Astrocyte (in vitro differentiated cells and primary cell): ENCODE data around the gene PCDHA1. TPM values are rescaled to one million over a fixed set of nuclear protein-coding genes. Genes with fewer than 3 reads are reported as not detected.
A peak's percentile ranks its signal among the peaks of the same experiment; 100 is the strongest.
"Not testable (repeated sequence)": the region's sequence is repeated elsewhere in the genome, so short reads cannot be mapped to it uniquely, and the experiment has no call there.

Experiments
- DNase-seq: peaks from one replicate; pipeline ENCODE4 v3.0.0-alpha.2; 2010; ENCODE audit warnings: low read depth
- FAIRE-seq: peaks from 2 replicates; lab custom pipeline; 2011; peaks lifted over from hg19 to GRCh38; lab: Jason Lieb, UNC
- H2AFZ ChIP-seq: 2 replicates; pipeline ENCODE4 v1.6.0; 2012; ENCODE audit warnings: low read depth, low read length, inconsistent platforms
- H3K27ac ChIP-seq: 2 replicates; pipeline ENCODE4 v1.5.1; 2011; ENCODE audit warnings: low read depth, low read length, inconsistent platforms
- H3K27me3 ChIP-seq: 2 replicates; pipeline ENCODE4 v1.6.0; 2011; ENCODE audit warnings: low read length, inconsistent platforms; ENCODE audit not compliant: insufficient read depth
- H3K36me3 ChIP-seq: 2 replicates; pipeline ENCODE4 v1.5.1; 2011; ENCODE audit warnings: low read length, inconsistent platforms; ENCODE audit not compliant: insufficient read depth
- H3K4me1 ChIP-seq: 2 replicates; pipeline ENCODE4 v1.5.1; 2011; ENCODE audit warnings: low read length, inconsistent platforms; ENCODE audit not compliant: insufficient read depth
- H3K4me2 ChIP-seq: 2 replicates; pipeline ENCODE4 v1.6.0; 2012; ENCODE audit warnings: low read length, inconsistent platforms
- H3K4me3 ChIP-seq: 2 replicates; pipeline ENCODE4 v1.5.1; 2011; ENCODE audit warnings: low read depth, mild to moderate bottlenecking, low read length, inconsistent platforms; ENCODE audit not compliant: insufficient read depth
- H3K79me2 ChIP-seq: 2 replicates; pipeline ENCODE4 v1.6.0; 2012; ENCODE audit warnings: mild to moderate bottlenecking, low read length, inconsistent platforms; ENCODE audit not compliant: insufficient read depth
- H3K9ac ChIP-seq: 2 replicates; pipeline ENCODE4 v1.6.0; 2012; ENCODE audit warnings: mild to moderate bottlenecking, low read length, inconsistent platforms
- H3K9me3 ChIP-seq: 2 replicates; pipeline ENCODE4 v1.5.1; 2012; ENCODE audit warnings: low read depth, mild to moderate bottlenecking, low read length, inconsistent platforms; ENCODE audit not compliant: insufficient read depth
- H4K20me1 ChIP-seq: 2 replicates; pipeline ENCODE4 v1.6.0; 2012; ENCODE audit warnings: low read length, inconsistent platforms; ENCODE audit not compliant: insufficient read depth
- H3K27ac Mint-ChIP-seq: one replicate; pipeline ENCODE4 v1.8.0; 2021; ENCODE audit warnings: mild to moderate bottlenecking, mixed read lengths; ENCODE audit not compliant: unreplicated experiment
- H3K27me3 Mint-ChIP-seq: one replicate; pipeline ENCODE4 v1.8.0; 2021; ENCODE audit warnings: low read depth, mixed read lengths; ENCODE audit not compliant: unreplicated experiment
- H3K36me3 Mint-ChIP-seq: one replicate; pipeline ENCODE4 v1.8.0; 2021; ENCODE audit warnings: low read depth, mixed read lengths; ENCODE audit not compliant: unreplicated experiment
- H3K4me1 Mint-ChIP-seq: one replicate; pipeline ENCODE4 v1.8.0; 2021; ENCODE audit warnings: low read depth, mixed read lengths; ENCODE audit not compliant: unreplicated experiment
- H3K4me3 Mint-ChIP-seq: one replicate; pipeline ENCODE4 v1.8.0; 2021; ENCODE audit warnings: mild to moderate bottlenecking, moderate library complexity, mixed read lengths; ENCODE audit not compliant: unreplicated experiment
- H3K9me3 Mint-ChIP-seq: one replicate; pipeline ENCODE4 v1.8.0; 2021; ENCODE audit warnings: mild to moderate bottlenecking, mixed read lengths; ENCODE audit not compliant: unreplicated experiment
- EZH2 ChIP-seq: IDR thresholded peaks from 2 replicates; pipeline ENCODE4 v1.6.1; 2012; ENCODE audit warnings: mild to moderate bottlenecking, low read length, inconsistent platforms; ENCODE audit not compliant: insufficient read depth
- total RNA-seq: library from RNA; stranded (reverse); gene quantifications from 2 replicates; pipeline ENCODE4 v1.2.1, GENCODE V29; 2021
- TF ChIP-seq, protein P1 (sequence below): IDR thresholded peaks from 2 replicates; pipeline ENCODE4 v1.5.1; 2011; ENCODE audit warnings: low read depth, mild to moderate bottlenecking, inconsistent platforms, low read length, moderate library complexity; ENCODE audit not compliant: insufficient read depth

PCDHA1 gene
- total RNA-seq, 1 donor from 2014 or later, result not detected

- peaks cover 6% of the 10 kb centered on the region for H3K4me1 Mint-ChIP-seq
- H4K20me1 ChIP-seq, result no peaks in the 10 kb centered on the region
- H2AFZ ChIP-seq, result no peak within 1 kb of the TSS
- peaks cover 16% of the 10 kb centered on the region for H3K9me3 ChIP-seq
- no peaks in the 10 kb centered on the region for H3K79me2 ChIP-seq
- no peak for FAIRE-seq
- TF ChIP-seq, protein P1, sequence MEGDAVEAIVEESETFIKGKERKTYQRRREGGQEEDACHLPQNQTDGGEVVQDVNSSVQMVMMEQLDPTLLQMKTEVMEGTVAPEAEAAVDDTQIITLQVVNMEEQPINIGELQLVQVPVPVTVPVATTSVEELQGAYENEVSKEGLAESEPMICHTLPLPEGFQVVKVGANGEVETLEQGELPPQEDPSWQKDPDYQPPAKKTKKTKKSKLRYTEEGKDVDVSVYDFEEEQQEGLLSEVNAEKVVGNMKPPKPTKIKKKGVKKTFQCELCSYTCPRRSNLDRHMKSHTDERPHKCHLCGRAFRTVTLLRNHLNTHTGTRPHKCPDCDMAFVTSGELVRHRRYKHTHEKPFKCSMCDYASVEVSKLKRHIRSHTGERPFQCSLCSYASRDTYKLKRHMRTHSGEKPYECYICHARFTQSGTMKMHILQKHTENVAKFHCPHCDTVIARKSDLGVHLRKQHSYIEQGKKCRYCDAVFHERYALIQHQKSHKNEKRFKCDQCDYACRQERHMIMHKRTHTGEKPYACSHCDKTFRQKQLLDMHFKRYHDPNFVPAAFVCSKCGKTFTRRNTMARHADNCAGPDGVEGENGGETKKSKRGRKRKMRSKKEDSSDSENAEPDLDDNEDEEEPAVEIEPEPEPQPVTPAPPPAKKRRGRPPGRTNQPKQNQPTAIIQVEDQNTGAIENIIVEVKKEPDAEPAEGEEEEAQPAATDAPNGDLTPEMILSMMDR, result no peak
- TF ChIP-seq EZH2, result no peak
- DNase-seq, result no peak
- H3K4me2 ChIP-seq, result no peak within 1 kb of the TSS
- no peaks in the 10 kb centered on the region for H3K36me3 ChIP-seq
- no peak within 1 kb of the TSS for H3K9ac ChIP-seq
- H3K27me3 Mint-ChIP-seq, result no peaks in the 10 kb centered on the region
- H3K4me3 Mint-ChIP-seq, result peak within 1 kb of the TSS; percentile 97
- peak within 1 kb of the TSS; percentile 93 for H3K27ac Mint-ChIP-seq
- H3K36me3 Mint-ChIP-seq, result peaks cover 11% of the 10 kb centered on the region
- peaks cover 3% of the 10 kb centered on the region for H3K9me3 Mint-ChIP-seq
- H3K27me3 ChIP-seq, result no peaks in the 10 kb centered on the region
- H3K4me1 ChIP-seq, result no peaks in the 10 kb centered on the region
- no peak within 1 kb of the TSS for H3K27ac ChIP-seq
- H3K4me3 ChIP-seq, result no peak within 1 kb of the TSS
These were observed 89.4 kb downstream of the PCDHA1 start, which contains the start of gene PCDHA12 for GRCh38 chr5:140875085-140876065. Gene PCDHA12, plus strand, starts transcription at chr5:140875308. Its CDS starts 165 bp downstream, at chr5:140875473.

DNA sequence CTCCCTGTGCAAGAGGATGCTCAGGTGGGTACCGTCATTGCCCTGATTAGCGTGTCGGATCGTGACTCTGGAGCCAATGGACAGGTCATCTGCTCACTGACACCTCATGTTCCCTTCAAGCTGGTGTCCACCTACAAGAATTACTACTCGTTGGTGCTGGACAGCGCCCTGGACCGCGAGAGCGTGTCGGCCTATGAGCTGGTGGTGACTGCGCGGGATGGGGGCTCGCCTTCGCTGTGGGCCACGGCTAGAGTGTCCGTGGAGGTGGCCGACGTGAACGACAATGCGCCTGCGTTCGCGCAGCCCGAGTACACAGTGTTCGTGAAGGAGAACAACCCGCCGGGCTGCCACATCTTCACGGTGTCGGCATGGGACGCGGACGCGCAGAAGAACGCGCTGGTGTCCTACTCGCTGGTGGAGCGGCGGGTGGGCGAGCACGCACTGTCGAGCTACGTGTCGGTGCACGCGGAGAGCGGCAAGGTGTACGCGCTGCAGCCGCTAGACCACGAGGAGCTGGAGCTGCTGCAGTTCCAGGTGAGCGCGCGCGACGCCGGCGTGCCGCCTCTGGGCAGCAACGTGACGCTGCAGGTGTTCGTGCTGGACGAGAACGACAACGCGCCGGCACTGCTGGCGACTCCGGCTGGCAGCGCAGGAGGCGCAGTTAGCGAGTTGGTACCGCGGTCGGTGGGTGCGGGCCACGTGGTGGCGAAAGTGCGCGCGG, 90.8 kb downstream of the PCDHA1 start:
- H3K4me1 ChIP-seq, H3K79me2 ChIP-seq, H3K9ac ChIP-seq, FAIRE-seq, H2AFZ ChIP-seq, H3K36me3 ChIP-seq, H3K27ac ChIP-seq, H3K27me3 ChIP-seq, H3K4me2 ChIP-seq, H3K27ac Mint-ChIP-seq, H3K27me3 Mint-ChIP-seq, H4K20me1 ChIP-seq, H3K4me1 Mint-ChIP-seq, H3K4me3 ChIP-seq, H3K9me3 Mint-ChIP-seq, DNase-seq: not testable (repeated sequence)
- peaks cover 15% of the 10 kb centered on the region for H3K9me3 ChIP-seq
- Mint-ChIP-seq H3K36me3 (peaks cover 14% of the 10 kb centered on the region), H3K4me3 (peak overlapping the region; percentile 97)

- H3K4me1 Mint-ChIP-seq, result peaks cover 6% of the 10 kb centered on the region
- no peaks in the 10 kb centered on the region for H3K79me2 ChIP-seq
- H2AFZ ChIP-seq, result no peak overlapping the region
- no peak overlapping the region for H3K4me2 ChIP-seq
- H3K27me3 ChIP-seq, result no peaks in the 10 kb centered on the region
- H3K9ac ChIP-seq, result no peak overlapping the region
- no peaks in the 10 kb centered on the region for H3K27me3 Mint-ChIP-seq
- H3K27ac Mint-ChIP-seq, result no peak overlapping the region
- FAIRE-seq (no peak), DNase-seq (no peak)
- no peak overlapping the region for H3K4me3 ChIP-seq
- no peak overlapping the region for H3K4me3 Mint-ChIP-seq
- no peak overlapping the region for H3K27ac ChIP-seq
- TF ChIP-seq EZH2, result no peak
- TF ChIP-seq, protein P1, result no peak
- H3K9me3 Mint-ChIP-seq, result peaks cover 3% of the 10 kb centered on the region
- peaks cover 17% of the 10 kb centered on the region for H3K36me3 Mint-ChIP-seq
- H3K4me1 ChIP-seq, result no peaks in the 10 kb centered on the region
- no peaks in the 10 kb centered on the region for H4K20me1 ChIP-seq
- peaks cover 15% of the 10 kb centered on the region for H3K9me3 ChIP-seq
- H3K36me3 ChIP-seq, result no peaks in the 10 kb centered on the region
These were observed 91.3 kb downstream of the PCDHA1 start for GRCh38 chr5:140877262-140877581.
